Liver (tissue), 9 donors: ENCODE results near the gene LGALS4. TPM values are rescaled to one million over a fixed set of nuclear protein-coding genes. Genes with fewer than 3 reads are reported as not detected.

Experiments used
- DNase-seq: peaks from one replicate; pipeline ENCODE4 v3.0.0-alpha.2; 2017; ENCODE audit warnings: low spot score
- H3K27ac ChIP-seq, 2 donors: one replicate each; pipeline ENCODE4 v1.7.0; 2013; ENCODE audit warnings: inconsistent platforms in 2 of 2, low read length in 2 of 2, control low read depth in 1 of 2, low read depth in 1 of 2, mild to moderate bottlenecking in 1 of 2
- H3K27me3 ChIP-seq, 4 donors: one replicate each; pipeline versions ENCODE4 v1.6.1 to v1.7.0; 2013; ENCODE audit warnings: low read length in 3 of 4, inconsistent platforms in 1 of 4, mild to moderate bottlenecking in 1 of 4, moderate library complexity in 1 of 4; ENCODE audit not compliant: control insufficient read depth in 4 of 4, insufficient read depth in 4 of 4
- H3K36me3 ChIP-seq, 4 donors: one replicate each; pipeline versions ENCODE4 v1.6.1 to v1.7.0; 2013; ENCODE audit warnings: low read length in 3 of 4, mild to moderate bottlenecking in 3 of 4, low read depth in 1 of 4, moderate library complexity in 1 of 4; ENCODE audit not compliant: control insufficient read depth in 4 of 4, insufficient read depth in 3 of 4
- H3K4me1 ChIP-seq, 4 donors: one replicate each; pipeline versions ENCODE4 v1.6.1 to v1.7.0; 2013; ENCODE audit warnings: low read length in 3 of 4, mild to moderate bottlenecking in 3 of 4, moderate library complexity in 1 of 4; ENCODE audit not compliant: control insufficient read depth in 4 of 4, insufficient read depth in 4 of 4
- H3K4me3 ChIP-seq, 3 donors: one replicate each; pipeline versions ENCODE4 v1.6.1 to v1.7.0; 2013; ENCODE audit warnings: low read length in 3 of 3, control low read depth in 1 of 3, low read depth in 1 of 3, mild to moderate bottlenecking in 1 of 3
- H3K9ac ChIP-seq, 2 donors: one replicate each; pipeline ENCODE4 v1.7.0; 2013; ENCODE audit warnings: low read length in 2 of 2, mild to moderate bottlenecking in 2 of 2, moderate library complexity in 2 of 2, control low read depth in 1 of 2, low read depth in 1 of 2
- H3K9me3 ChIP-seq, 4 donors: one replicate each; pipeline versions ENCODE4 v1.6.1 to v1.7.0; 2013; ENCODE audit warnings: low read length in 3 of 4; ENCODE audit not compliant: control insufficient read depth in 4 of 4
- CTCF ChIP-seq: fragments of 150-350 bp; IDR thresholded peaks from 2 replicates; pipeline ENCODE4 v1.5.1; 2017; ENCODE audit warnings: improper control_type of control experiment, low read depth, low read length; ENCODE audit not compliant: missing input control
- EGR1 ChIP-seq, 2 donors: IDR thresholded peaks; 2 replicates each; pipeline ENCODE4 v1.6.1; 2016 to 2018; ENCODE audit warnings: antibody characterized with exemption in 2 of 2, low read depth in 2 of 2
- FOXA1 ChIP-seq: IDR thresholded peaks from 2 replicates; pipeline ENCODE4 v1.6.1; 2016; ENCODE audit warnings: antibody characterized with exemption
- FOXA2 ChIP-seq: IDR thresholded peaks from 2 replicates; pipeline ENCODE4 v1.6.1; 2016; ENCODE audit warnings: antibody characterized with exemption
- GABPA ChIP-seq, 2 donors: IDR thresholded peaks in 1 of 2; conservative IDR thresholded peaks in 1 of 2; 2 replicates each; pipeline ENCODE4 v1.6.1; 2016; ENCODE audit warnings: antibody characterized with exemption in 2 of 2, mild to moderate bottlenecking in 1 of 2, moderate library complexity in 1 of 2
- HNF4A ChIP-seq, 2 donors: conservative IDR thresholded peaks; 2 replicates each; pipeline ENCODE4 v1.6.1; 2016; ENCODE audit warnings: antibody characterized with exemption in 2 of 2, mild to moderate bottlenecking in 2 of 2
- HNF4G ChIP-seq: IDR thresholded peaks from 2 replicates; pipeline ENCODE4 v1.6.1; 2016; ENCODE audit warnings: antibody characterized with exemption
- MAX ChIP-seq: IDR thresholded peaks from 2 replicates; pipeline ENCODE4 v1.6.1; 2016; ENCODE audit warnings: antibody characterized with exemption
- RAD21 ChIP-seq, 2 donors: IDR thresholded peaks; 2 replicates each; pipeline ENCODE4 v1.6.1; 2016; ENCODE audit warnings: antibody characterized with exemption in 2 of 2, mild to moderate bottlenecking in 2 of 2
- REST ChIP-seq: IDR thresholded peaks from 2 replicates; pipeline ENCODE4 v1.6.1; 2016; ENCODE audit warnings: antibody characterized with exemption, mild to moderate bottlenecking
- RXRA ChIP-seq, 2 donors: IDR thresholded peaks; 2 replicates each; pipeline ENCODE4 v1.6.1; 2017 to 2018; ENCODE audit warnings: antibody characterized with exemption in 2 of 2, mild to moderate bottlenecking in 1 of 2
- SP1 ChIP-seq: IDR thresholded peaks from 2 replicates; pipeline ENCODE4 v1.6.1; 2018; ENCODE audit warnings: antibody characterized with exemption, mild to moderate bottlenecking
- TAF1 ChIP-seq: conservative IDR thresholded peaks from 2 replicates; pipeline ENCODE4 v1.6.1; 2016; ENCODE audit warnings: antibody characterized with exemption, mild to moderate bottlenecking
- YY1 ChIP-seq: IDR thresholded peaks from 2 replicates; pipeline ENCODE4 v1.6.1; 2016; ENCODE audit warnings: antibody characterized with exemption, mild to moderate bottlenecking
- ZBTB33 ChIP-seq: IDR thresholded peaks from 2 replicates; pipeline ENCODE4 v1.6.1; 2016; ENCODE audit warnings: antibody characterized with exemption
- WGBS: extraction: QIAGEN DNeasy Blood & Tissue Kit; methylation state at CpG from one replicate; pipeline ENCODE4 v1.1.7; 2013; 5-methylcytosine and 5-hydroxymethylcytosine counted together
- polyA plus RNA-seq, 2 donors: library from polyadenylated mRNA; stranded (reverse) in 1 of 2; unstranded in 1 of 2; fragments of 200-250 nt in 1 of 2; fragments of >200 nt in 1 of 2; fragmentation: Nextera tagmentation in 1 of 2; extraction: Ambion mirVana in 1 of 2; gene quantifications; one replicate each; pipeline versions ENCODE4 v1.2.1 to v1.2.3, GENCODE V29; 2013 to 2015
- total RNA-seq, 2 donors: library from RNA; depleted of rRNA; stranded (reverse); fragments of >200 nt; gene quantifications; one replicate each; pipeline ENCODE4 v1.2.3, GENCODE V29; 2014
- donor health status: healthy.
- donor health status: healthy.
- donor health status: healthy.
- donor health status: healthy.
- donor health status: healthy.

Gene LGALS4
- total and polyA plus RNA-seq, 4 donors: 0.42 to 40.6 (median 12.1) TPM

- 75% methylated on average over 19 of the region's 19 CpGs for WGBS
- H3K27ac ChIP-seq: peak overlapping the region; percentile 29 to 69
- no peak overlapping the region for H3K9ac ChIP-seq
- no peak for DNase-seq
- no peak for TF ChIP-seq YY1
- TF ChIP-seq TAF1: no peak
- peak in 1 of 2 donors; percentile 7 for TF ChIP-seq RXRA (IDR thresholded peaks at IDR 0.05)
- no peak for TF ChIP-seq HNF4G
- TF ChIP-seq MAX: no peak
- H3K27me3 ChIP-seq: no peaks in the 10 kb centered on the region
- peaks cover 21 to 74% (median 69%) of the 10 kb centered on the region in 4 donors for H3K4me1 ChIP-seq
- H3K36me3 ChIP-seq: peaks cover 23 to 64% (median 60%) of the 10 kb centered on the region in 4 donors
- no peaks in the 10 kb centered on the region for H3K9me3 ChIP-seq
- no peak overlapping the region for H3K4me3 ChIP-seq
Measured at GRCh38 chr19:38838208-38838985, 25.7 kb upstream of the LGALS4 start.

GRCh38 chr19:38837656-38838121 is 24.9 kb upstream of the LGALS4 start:
- Histone ChIP-seq H3K4me3 (no peak overlapping the region), H3K9ac (no peak overlapping the region), H3K4me1 (peaks cover 15 to 71% (median 64%) of the 10 kb centered on the region in 4 donors), H3K27ac (peak overlapping the region; percentile 29 to 69), H3K9me3 (no peaks in the 10 kb centered on the region), H3K27me3 (no peaks in the 10 kb centered on the region), H3K36me3 (peaks cover 17 to 57% (median 53%) of the 10 kb centered on the region in 4 donors)
- WGBS: 58% methylated on average over 7 of the region's 7 CpGs
- no peak for DNase-seq
- TF ChIP-seq FOXA2 (peak; percentile 38), EGR1 (IDR thresholded peaks at IDR 0.05; ENCODE audit: low read depth in 2 of 2) (no peak), HNF4A (conservative IDR thresholded peaks at IDR 0.05) (peak in 1 of 2 donors; percentile 34), RXRA (IDR thresholded peaks at IDR 0.05) (peak in 1 of 2 donors; percentile 61), YY1 (no peak), SP1 (peak; percentile 45), TAF1 (no peak), RAD21 (IDR thresholded peaks at IDR 0.05) (peak; percentile 23 to 27)

- TF ChIP-seq GABPA (IDR thresholded peaks at IDR 0.05 in 1 of 2, conservative IDR thresholded peaks at IDR 0.05 in 1 of 2) (no peak), TAF1 (no peak), FOXA1 (no peak), HNF4G (no peak), REST (no peak), CTCF (no peak), HNF4A (conservative IDR thresholded peaks at IDR 0.05) (no peak), EGR1 (IDR thresholded peaks at IDR 0.05; ENCODE audit: low read depth in 2 of 2) (no peak), ZBTB33 (no peak)
- Histone ChIP-seq H3K27me3 (no peaks in the 10 kb centered on the region), H3K9me3 (no peaks in the 10 kb centered on the region), H3K4me1 (peaks cover 13 to 68% (median 59%) of the 10 kb centered on the region in 4 donors), H3K9ac (no peak overlapping the region), H3K36me3 (peaks cover 15 to 51% (median 49%) of the 10 kb centered on the region in 4 donors), H3K27ac (peak overlapping the region; percentile 29 to 36), H3K4me3 (no peak overlapping the region)
- DNase-seq: no peak
- WGBS: 66% methylated on average over 6 of the region's 6 CpGs
Measured at GRCh38 chr19:38836983-38837626, 24.4 kb upstream of the LGALS4 start.
